Lower lobe of right lung (tissue), 2 donors: ENCODE results near the gene PAX3. TPM values are rescaled to one million over a fixed set of nuclear protein-coding genes. Genes with fewer than 3 reads are reported as not detected.

Source experiments
- ATAC-seq, 2 donors: fragments of 200-7000 bp; cut with Tn5 transposase; one replicate each; pipeline ENCODE4 v1.9.1; 2020 to 2022; ENCODE audit warnings: mild to moderate bottlenecking in 2 of 2, moderate library complexity in 2 of 2
- DNase-seq: peaks from one replicate; pipeline ENCODE4 v3.0.0-alpha.2; 2020
- H3K27ac ChIP-seq: fragments of 200-600 bp; one replicate; pipeline ENCODE4 v1.8.0; 2022
- H3K27me3 ChIP-seq: fragments of 200-600 bp; one replicate; pipeline ENCODE4 v1.8.0; 2022; ENCODE audit warnings: low read depth
- H3K36me3 ChIP-seq: fragments of 200-600 bp; one replicate; pipeline ENCODE4 v1.8.0; 2022; ENCODE audit warnings: mild to moderate bottlenecking
- H3K4me1 ChIP-seq: fragments of 200-600 bp; one replicate; pipeline ENCODE4 v1.8.0; 2022
- H3K4me3 ChIP-seq: fragments of 200-600 bp; one replicate; pipeline ENCODE4 v1.8.0; 2022; ENCODE audit warnings: mild to moderate bottlenecking
- H3K9me3 ChIP-seq: fragments of 200-600 bp; one replicate; pipeline ENCODE4 v1.8.0; 2022
- intact Hi-C: fragments of 100-400 bp; cut with DNase I; formaldehyde crosslinking; loops from one replicate; pipeline ENCODE4 v1.11.0; 2022
- total RNA-seq: library from RNA; stranded (reverse); fragmentation: NEBNext Ultra II Directional; extraction: Animal tissue kit (Norgen Biotek cat#: 25700); gene quantifications from one replicate; pipeline ENCODE4 v1.2.1, GENCODE V29; 2021
- TF ChIP-seq, protein P1 (sequence below): fragments of 200-600 bp; IDR thresholded peaks from one replicate; pipeline ENCODE4 v1.8.0; 2022; ENCODE audit warnings: antibody characterized with exemption, mild to moderate bottlenecking
- donor health status: DM: no; HTN: yes; CAD: no; lungs with severe emphysema.

Gene PAX3
- total RNA-seq, 1 donor from 2014 or later: not detected

DNA sequence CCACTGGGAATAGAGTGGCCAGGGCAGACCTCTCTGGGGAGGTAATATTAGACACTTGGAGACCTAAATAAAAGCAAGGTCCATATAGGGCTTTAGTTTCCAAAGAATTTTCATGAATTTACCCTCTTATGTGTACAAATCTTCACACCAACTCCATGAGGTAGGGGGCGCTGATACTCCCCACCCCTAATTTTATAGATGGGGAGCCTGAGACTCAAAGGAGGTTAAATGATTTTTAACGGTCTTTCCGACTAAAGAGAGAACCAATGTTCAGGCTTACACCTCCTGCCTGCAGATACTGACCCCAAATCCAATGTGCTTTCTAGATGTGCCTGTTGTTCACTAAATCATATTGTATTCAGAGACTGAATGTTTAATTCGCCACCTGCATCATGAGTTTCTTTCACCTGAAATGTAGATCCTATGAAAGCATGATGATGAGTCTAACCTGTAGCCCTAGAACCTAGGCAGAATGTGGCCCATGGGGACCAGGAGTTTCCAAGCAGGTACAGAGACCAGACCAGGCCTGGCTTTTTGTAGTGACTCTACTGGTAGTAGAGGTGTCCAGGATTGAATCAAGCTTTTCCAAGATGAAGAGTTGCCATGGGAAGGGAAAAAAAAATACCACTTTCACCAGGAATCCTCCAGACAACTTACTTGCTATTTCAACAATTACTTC, 16.8 kb upstream of the PAX3 start:
- TF ChIP-seq, protein P1, sequence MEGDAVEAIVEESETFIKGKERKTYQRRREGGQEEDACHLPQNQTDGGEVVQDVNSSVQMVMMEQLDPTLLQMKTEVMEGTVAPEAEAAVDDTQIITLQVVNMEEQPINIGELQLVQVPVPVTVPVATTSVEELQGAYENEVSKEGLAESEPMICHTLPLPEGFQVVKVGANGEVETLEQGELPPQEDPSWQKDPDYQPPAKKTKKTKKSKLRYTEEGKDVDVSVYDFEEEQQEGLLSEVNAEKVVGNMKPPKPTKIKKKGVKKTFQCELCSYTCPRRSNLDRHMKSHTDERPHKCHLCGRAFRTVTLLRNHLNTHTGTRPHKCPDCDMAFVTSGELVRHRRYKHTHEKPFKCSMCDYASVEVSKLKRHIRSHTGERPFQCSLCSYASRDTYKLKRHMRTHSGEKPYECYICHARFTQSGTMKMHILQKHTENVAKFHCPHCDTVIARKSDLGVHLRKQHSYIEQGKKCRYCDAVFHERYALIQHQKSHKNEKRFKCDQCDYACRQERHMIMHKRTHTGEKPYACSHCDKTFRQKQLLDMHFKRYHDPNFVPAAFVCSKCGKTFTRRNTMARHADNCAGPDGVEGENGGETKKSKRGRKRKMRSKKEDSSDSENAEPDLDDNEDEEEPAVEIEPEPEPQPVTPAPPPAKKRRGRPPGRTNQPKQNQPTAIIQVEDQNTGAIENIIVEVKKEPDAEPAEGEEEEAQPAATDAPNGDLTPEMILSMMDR: no peak
- DNase-seq: no peak
- H3K4me3 ChIP-seq: no peak overlapping the region
- peaks cover 84% of the 10 kb centered on the region for H3K27me3 ChIP-seq
- no peak for ATAC-seq
- no peaks in the 10 kb centered on the region for H3K9me3 ChIP-seq
- H3K4me1 ChIP-seq: peaks cover 20% of the 10 kb centered on the region
- intact Hi-C loops: no loop called here
- H3K36me3 ChIP-seq: no peaks in the 10 kb centered on the region
- H3K27ac ChIP-seq: no peak overlapping the region

DNA sequence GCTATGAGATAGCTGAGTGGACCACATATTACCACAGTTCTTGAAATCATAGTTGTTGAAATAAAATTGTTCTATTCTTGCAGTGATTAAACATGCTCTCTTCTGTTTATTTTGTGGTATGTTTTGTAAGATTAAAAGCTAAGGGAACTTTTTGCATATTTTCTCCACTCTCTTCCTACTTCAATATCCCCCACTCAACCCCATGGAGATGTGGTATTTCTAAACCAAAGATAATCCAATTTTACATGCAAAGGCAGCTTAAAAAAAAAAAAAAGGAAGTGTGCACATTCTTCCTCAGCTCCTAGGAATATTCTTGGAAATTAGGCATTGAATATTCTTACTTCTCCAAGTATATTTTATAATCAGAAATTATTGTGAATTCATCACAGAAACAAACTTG, 15.0 kb upstream of the PAX3 start:
- TF ChIP-seq, protein P1: no peak
- ATAC-seq: no peak

DNA sequence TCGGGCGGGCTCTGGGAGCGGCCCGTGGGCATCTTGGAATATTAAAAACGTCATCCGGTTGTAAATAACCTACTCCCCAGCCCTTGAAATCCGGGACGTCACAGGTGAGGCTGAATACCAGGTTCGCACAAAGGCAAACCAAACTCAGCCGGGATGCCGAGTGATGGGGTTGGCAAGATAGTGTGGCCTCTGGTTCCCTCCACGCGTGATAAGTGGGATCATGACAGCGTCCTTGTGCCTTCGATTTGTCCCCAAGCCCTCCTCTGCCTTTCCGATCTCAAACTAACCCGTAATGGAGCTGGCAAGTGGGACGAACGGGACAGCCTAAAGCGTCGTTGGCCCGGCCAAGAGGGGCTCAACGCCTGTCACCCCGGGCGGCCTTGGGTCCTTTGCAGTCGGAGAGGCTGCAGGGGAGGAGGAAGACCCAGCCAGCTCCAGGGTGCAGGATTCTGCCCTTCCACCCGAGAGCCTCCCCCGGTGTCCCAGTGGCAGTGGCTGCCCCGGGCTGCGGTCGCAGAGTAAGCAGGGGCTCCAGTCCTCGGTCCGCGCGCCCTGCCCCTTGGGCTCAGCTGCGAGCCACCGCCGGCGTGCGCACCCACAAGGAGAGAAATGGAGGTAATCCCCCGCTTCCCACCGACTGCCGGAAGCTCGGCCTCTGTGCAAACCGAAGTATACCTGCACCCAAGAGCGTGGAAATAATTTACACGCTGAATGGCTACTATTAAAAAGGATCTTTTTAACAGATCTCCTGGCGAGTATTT, 13.4 kb upstream of the PAX3 start:
- intact Hi-C loops: no loop called here
- H3K4me3 ChIP-seq: no peak overlapping the region
- TF ChIP-seq, protein P1: no peak
- no peak for ATAC-seq
- no peak overlapping the region for H3K27ac ChIP-seq
- H3K9me3 ChIP-seq: no peaks in the 10 kb centered on the region
- peaks cover 3% of the 10 kb centered on the region for H3K4me1 ChIP-seq
- no peak for DNase-seq
- H3K36me3 ChIP-seq: no peaks in the 10 kb centered on the region
- peaks cover 98% of the 10 kb centered on the region for H3K27me3 ChIP-seq

More for the DNA sequence above, 15.0 kb upstream of the PAX3 start:
- intact Hi-C loops: no loop called here
- Histone ChIP-seq H3K36me3 (no peaks in the 10 kb centered on the region), H3K27ac (no peak overlapping the region), H3K9me3 (no peaks in the 10 kb centered on the region), H3K4me1 (peaks cover 10% of the 10 kb centered on the region), H3K4me3 (no peak overlapping the region), H3K27me3 (peaks cover 92% of the 10 kb centered on the region)
- DNase-seq: no peak

DNA sequence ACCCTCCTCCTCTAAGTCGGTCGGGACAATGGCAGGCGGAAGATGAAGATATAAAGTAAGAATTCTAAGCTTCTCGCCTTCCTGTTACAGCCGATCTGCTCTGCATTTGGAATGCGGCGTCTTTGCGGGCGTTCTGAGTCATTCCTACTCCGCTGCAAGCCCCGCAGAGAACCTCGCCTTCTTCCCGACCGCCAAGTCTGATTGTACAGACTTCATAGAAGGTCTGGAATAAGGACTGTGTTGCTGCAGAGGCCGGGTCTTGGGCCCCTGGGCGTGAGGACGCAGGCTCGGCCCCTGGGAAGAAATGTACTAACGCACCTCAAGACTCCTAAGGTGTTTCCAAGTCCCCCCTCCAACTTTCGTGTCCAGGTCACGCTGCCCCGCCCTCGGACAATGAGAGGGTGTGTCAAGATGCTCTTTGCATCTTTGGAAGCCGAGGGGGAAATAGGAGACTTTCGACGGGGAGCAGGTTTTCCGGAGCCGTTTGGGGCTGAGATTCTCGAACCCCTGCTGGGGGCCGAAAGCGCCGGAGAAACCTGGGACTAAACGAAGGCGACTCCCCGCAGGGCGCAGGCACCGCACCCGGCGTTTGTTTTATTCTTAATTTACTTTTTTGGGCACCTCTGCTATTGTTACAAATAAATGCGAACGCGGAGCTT, 12.7 kb upstream of the PAX3 start:
- intact Hi-C loops: no loop called here
- peaks cover 99% of the 10 kb centered on the region for H3K27me3 ChIP-seq
- no peak overlapping the region for H3K27ac ChIP-seq
- H3K9me3 ChIP-seq: no peaks in the 10 kb centered on the region
- no peaks in the 10 kb centered on the region for H3K36me3 ChIP-seq
- DNase-seq: no peak
- H3K4me1 ChIP-seq: peaks cover 10% of the 10 kb centered on the region
- no peak overlapping the region for H3K4me3 ChIP-seq
- no peak for ATAC-seq
- TF ChIP-seq, protein P1: no peak

GRCh38 chr2:222310747-222311318, 12.0 kb upstream of the PAX3 start:
- Histone ChIP-seq H3K27me3 (peaks cover 99% of the 10 kb centered on the region), H3K27ac (no peak overlapping the region), H3K4me3 (no peak overlapping the region), H3K36me3 (no peaks in the 10 kb centered on the region), H3K9me3 (no peaks in the 10 kb centered on the region), H3K4me1 (peaks cover 16% of the 10 kb centered on the region)
- TF ChIP-seq, protein P1: no peak
- ATAC-seq: no peak
- intact Hi-C loops: no loop called here
- no peak for DNase-seq
